ENCODE data around the gene AGO3.
A peak's percentile ranks its signal among the peaks of the same experiment; 100 is the strongest.

Gene AGO3

GRCh38 chr1:36098650-36099365, 167.9 kb downstream of the AGO3 start:
- DNase-seq: no peak

DNA sequence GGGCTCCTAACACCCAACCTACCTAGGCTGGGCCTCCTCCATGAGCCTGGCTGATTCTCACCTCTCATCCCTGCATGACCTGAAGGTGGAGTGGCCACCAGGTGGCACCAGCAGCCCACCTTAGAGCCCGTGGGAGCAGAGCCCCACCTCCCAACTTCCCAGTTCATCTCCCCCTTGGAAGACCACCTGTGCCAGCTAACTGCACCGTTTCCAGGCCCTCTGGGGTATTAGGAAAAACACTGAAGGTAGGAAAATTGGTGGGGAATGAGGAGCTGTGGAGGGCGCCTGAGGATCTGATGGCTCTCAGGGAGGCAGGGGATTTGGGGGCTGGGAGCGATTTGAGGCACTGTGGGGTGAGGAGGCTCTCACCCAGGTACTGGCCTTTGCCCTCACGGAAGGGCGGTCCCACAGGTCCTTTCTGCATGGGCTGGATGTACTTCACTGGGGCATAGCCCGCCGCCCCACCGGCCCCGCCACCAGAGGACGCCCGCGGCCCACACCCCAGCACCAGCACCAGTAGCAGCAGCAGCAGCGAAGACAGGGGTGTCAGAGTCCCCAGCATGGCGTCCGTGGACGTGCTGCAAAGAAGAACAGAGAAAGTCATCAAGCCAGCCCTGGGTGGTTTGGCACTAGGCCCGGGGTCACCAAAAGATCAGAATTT, 168.9 kb downstream of the AGO3 start:
- DNase-seq: peak; percentile 52

GRCh38 chr1:36100376-36100775, 169.5 kb downstream of the AGO3 start:
- DNase-seq: no peak

GRCh38 chr1:36101546-36101945, 170.6 kb downstream of the AGO3 start:
- DNase-seq: no peak

- DNase-seq: no peak
Measured at GRCh38 chr1:36106269-36106668, 175.4 kb downstream of the AGO3 start.

- no peak for DNase-seq
Measured at GRCh38 chr1:36107394-36107793, 176.5 kb downstream of the AGO3 start.

DNA sequence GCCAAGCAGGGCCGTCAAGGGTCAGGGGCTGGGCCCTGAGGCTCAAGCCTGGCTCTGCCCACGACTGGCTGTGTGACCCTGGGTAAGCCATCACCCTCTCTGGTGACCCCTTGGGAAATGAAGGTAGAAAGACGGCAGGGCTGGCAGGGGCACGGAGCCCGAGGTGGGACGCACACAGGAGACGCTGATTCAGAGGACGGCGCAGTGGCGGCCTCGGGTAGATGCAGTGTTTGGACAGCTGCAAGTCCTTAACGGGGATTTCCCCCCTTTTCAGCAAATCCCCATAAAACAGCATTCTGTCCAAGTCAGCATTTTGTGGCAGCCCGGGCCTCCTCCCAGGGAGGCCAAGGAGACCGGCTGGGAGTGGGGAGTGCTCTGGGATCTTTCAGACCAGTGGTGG, 177.4 kb downstream of the AGO3 start:
- no peak for DNase-seq

GRCh38 chr1:36109041-36109679, 178.3 kb downstream of the AGO3 start:
- DNase-seq: no peak

DNA sequence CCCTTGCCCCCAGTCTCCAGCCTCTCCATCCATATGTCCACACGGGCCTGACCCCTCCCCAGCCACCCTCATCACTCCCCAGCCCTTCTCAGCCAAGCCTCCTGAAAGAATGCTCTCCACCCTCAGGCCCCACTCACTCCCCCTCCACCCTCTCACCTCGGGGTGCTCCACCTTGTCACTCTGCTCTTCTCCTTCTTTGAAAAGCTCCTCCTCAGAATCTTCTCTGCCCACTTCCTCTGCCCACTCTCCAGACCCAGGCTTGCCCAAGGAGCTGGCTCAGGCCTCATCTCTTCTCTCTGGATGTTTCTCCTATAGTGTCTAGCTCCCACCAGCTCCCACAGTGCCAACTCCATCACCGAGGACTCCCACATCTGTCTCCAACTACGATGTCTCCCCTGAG, 180.2 kb downstream of the AGO3 start:
- DNase-seq: no peak

- DNase-seq: no peak
Measured at GRCh38 chr1:36112823-36113222, 181.9 kb downstream of the AGO3 start.

- no peak for DNase-seq
Measured at GRCh38 chr1:36114371-36114770, 183.5 kb downstream of the AGO3 start.

DNA sequence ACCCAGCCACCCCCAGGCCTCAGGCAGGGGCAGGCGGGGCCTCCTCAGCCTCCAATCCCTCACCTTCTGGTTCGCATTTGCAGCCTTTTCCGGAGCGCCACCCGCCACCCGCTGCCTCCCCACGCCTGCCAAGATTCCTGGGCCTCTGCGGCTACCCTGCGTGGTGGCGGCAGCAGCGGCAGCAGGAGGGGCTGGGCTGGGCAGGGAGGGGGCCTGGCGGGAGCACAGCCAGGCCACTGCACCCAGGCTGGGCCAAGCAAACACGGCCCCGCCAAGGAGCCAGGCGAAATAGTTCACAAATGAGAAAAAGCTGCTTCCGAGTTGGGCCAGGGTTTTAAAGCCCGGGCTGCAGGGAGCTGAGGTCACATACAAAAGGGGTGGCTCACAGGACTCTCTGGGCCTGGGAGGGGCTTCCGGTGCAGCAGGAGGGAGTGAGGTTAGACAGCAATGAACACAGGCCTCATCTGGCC, 184.3 kb downstream of the AGO3 start:
- DNase-seq: no peak

DNA sequence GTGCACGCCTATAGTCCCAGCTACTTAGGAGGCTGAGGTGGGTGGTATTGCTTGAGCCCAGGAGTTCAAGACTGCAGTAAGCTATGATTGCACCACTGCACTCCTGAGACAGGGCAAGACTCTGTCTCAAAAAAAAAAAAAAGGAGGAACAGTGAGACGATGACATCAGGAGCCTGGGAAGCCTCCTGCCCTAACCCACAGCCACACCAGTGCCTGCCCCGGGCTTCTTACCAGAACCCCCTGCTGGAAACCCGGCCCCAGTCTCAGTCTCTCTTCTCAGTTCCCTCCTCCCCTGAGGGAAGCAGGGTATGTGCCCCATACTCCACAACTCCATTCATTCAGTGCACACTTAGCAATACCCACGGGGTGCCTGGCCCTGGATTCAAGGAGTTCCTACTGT, 185.0 kb downstream of the AGO3 start:
- no peak for DNase-seq

- DNase-seq: no peak
Measured at GRCh38 chr1:36116901-36117300, 186.0 kb downstream of the AGO3 start.

- no peak for DNase-seq
Measured at GRCh38 chr1:36118447-36119204, 187.7 kb downstream of the AGO3 start.

GRCh38 chr1:36119456-36119855, 188.6 kb downstream of the AGO3 start:
- no peak for DNase-seq
